DMS79 (cell line): ENCODE measurements around the gene NUDT14.

Experiments
- DNase-seq: peaks from one replicate; lab custom pipeline; 2025; lab: John Stamatoyannopoulos, UW

Gene NUDT14

DNA sequence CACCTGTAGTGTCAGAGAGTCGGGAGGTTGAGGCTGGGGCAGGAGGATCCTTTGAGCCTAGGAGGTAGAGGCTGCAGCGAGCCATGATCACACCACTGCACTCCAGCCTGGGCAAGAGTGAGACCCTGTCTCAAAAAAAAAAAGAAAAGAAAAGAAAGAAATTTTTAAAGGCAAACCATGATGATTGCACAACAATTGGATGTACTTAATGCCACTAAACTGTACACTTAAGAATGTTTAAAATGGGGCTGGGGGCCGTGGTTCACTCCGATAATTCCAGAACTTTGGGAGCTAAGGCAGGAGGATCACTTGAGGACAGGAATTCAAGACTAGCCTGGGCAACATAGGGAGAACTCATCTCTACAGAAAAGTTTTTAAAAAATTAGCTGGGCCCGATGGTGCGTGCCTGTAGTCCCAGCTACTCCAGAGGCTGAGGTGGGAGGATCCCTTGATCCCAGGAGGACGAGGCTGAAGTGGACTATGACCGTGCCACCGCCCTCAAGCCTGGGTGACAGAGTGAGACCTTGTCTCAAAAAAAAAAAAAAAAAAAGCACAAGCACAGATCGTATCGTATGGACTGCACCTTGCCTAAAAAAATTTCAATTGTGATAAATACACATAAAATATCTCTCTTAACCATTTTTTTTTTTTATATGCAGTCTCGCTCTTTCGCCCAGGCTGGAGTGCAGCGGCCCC lies 45.3 kb downstream of the NUDT14 start:
- no peak for DNase-seq

DNA sequence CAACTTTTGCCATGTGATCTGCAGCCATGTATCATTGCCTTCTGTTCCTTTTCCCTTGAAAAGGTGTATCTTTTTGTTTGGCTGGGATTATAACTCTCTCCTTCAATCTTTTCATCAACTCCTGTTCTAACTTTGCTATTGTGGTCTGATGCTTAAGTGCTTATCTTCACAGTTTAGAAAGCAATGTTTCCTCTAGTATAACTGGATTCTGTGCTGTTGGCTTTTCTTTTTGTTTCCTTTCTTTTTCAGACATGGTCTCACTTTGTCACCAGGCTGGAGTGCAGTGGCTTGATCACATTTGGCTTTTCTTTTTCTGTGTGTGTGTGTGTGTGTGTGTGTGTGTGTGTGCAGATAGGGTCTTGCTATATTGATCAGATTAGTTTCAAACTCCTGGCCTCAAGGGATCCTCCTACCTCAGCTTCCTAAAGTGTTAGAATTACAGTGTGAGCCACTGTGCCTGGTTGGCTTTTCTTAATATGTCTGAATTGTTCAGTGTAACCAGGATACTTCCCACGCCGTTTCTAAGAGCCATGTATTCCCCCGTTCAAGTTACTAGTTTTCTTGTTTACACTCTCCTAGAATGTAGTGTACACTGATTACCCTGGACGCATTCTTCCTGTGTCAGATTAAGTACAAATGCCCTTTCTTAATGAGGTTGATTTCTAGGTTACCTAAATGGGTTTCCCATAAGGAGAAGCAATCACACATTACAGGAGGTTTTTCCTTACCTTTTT lies 48.0 kb downstream of the NUDT14 start:
- DNase-seq, result no peak

DNA sequence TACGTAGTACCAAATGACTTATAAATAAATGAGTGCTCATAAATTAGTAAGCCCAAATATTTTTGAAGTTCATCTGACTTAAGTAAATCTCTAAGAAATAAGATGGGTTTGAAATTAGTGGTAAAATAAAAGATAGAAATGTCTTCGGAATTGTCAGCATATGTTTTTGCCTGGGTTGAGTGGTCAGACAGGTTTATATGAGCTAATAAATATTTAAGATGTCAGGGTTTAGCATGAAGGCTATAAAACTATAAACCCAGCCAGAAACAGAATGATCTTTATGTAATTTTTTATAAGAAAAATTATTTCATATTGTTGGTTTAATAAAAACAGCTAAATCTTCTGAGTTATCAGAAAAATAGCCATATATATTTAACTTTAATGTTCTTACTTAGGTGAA lies 49.9 kb downstream of the NUDT14 start:
- DNase-seq, result no peak

DNA sequence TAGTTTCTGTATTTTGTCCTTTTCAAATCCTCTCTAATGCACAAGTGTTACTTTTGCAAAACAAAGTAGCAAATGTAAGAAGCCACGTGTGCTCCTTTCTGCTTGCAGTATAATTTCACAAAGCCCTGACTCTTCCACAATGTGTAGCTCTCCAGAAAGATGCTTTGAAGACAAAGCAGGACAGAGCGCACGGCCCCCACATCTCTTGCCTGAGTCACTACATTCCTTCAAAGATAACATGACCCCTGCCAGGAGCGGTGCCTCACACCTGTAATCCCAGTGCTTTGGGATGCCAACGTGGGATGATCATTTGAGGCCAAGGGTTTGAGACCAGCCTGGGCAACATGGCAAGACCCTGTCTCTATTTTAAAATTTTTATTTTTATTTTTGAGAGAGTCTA lies 53.1 kb downstream of the NUDT14 start:
- DNase-seq, result no peak

DNA sequence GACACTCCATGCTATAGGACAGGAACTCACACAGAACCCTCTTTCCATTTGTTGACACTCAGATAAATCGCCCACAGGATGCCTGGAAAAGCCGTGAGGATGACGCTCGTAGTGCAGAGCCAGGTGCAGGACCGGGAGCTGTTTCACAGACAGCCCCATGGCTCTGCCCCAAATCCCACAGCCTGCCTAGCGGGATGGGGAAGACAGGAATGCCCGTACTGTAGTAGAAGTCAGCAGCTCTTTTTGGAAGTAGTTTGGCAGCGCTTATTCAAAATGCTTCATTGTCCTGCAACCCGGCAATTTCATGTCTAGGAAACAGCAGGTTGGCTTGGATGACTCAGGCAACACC lies 54.2 kb downstream of the NUDT14 start:
- DNase-seq, result no peak

DNA sequence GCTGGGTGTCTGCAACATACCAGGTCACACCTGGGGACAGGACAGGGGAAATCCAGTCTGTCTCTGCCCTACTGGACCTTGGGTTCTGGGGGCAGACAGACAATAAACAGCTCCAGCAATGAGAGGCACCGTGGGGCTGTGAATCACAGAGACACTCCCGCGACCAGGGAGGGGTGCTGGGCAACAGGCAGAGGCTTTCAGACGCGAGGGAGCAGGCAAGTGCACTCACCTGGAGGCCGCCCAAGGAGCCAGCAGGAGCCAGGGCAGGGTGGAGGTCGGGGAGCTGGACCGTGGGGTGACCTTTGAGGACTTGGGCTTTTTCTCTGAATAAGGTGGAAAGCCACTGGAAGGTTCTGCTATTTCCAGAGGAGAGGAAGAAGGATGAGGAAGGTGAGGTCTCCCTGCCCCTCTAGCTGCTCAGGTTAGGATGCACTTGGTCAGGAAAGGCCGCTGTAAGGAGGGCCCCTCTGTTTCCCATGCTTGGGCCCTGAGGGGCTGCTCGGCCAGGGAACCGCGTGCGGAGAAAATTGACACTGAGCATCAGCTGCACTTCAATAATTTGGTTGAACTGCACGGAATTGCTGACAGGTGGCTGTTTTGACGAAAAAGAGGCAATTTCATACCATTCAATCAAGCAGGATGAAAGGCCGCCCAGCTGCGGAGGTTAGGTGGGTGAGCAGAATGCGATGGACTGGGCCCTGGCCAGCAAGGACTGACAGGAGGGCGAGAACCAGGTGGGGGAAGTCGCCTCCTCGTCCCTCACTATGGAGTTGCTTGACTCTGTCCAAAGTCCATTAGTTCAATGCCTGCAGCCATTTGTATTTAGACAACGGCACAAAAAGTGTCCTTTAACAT lies 54.8 kb downstream of the NUDT14 start:
- no peak for DNase-seq

DNA sequence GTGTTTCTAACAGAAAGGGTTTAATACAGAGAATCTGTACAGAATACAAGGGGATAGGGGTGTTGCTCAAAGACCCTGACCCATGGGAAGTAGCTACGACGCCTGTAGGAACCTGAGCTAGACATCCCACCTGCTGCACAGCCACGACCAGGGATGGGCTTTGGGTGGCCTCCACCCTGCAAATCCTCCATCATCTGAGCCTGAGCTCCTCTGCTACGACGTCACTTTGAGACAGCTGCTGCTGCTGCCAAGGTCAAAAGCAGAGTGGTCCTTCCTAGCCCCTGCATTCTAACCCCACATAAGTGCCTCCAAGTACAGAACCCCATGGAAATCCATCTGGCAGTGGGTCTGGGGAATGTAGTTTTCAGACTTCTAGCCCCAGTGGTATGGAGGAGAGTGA lies 56.3 kb downstream of the NUDT14 start:
- DNase-seq, result no peak

DNA sequence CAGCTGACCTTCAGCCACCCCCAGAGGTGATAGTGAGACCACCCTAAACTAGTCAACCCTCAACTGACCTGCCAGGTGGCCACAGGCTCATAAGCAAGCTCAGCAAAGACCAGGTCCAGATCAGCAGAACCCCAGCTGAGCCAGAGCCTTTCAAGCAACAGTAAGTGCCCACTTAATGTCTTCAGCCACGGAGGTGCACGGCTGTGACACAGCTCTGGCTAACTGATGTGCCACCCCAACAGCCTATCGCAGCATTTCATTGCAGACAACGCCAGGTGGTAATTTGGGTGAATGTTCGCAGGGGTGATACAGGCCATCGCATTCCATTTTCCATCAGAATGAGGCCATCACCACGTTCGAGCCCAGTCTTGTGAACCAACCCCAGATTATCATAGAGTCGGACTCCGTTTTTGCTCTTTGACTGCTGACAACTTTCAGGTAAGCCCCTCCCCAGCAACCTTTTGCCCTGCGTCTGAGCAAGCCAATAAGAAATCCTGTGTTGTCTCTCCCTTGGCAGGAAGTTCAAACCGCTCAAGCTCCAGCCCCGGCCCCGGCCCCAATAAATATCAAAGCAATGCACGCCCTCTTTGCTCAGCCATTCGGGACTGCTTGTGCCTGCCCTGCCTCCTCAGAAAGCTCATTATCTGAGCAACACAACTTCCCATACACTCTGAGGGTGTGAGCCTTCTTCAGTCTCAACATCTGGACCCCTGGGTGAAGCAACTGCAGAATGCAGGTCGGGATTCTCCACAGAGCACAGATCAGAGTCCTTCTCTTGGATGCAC lies 56.9 kb downstream of the NUDT14 start:
- no peak for DNase-seq

DNA sequence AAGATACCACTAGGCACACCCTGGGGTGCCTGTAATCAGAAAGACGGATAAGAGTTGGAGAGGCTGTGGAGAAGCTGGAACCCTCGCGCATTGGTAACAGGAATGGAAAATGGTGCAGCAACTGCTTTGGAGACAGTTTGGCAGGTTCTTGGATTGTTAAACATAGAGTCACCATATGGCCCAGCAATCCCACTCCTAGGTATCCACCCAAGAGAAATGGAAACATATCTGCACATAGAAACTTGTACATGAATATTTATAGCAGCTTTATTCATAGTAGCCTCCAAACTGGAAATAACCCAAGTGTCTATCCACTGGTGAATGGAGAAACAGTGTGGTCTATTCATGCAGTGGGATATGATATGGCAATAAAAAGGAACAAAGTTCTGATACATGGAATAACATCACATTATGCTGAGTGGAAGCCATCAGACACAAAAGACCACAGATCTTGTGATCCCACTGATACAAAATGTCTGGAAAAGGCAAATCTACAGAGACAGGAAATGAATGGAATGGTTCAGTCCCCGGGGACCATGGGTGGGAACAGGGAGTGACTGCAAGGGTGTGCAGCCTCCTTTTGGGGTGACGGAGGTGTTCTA lies 57.9 kb downstream of the NUDT14 start:
- no peak for DNase-seq
